HG03575 (cell line): Measurements from ENCODE around the gene SEZ6L.

Experiments used
- ATAC-seq: cut with Tn5 transposase; IDR thresholded peaks from one replicate; pipeline ENCODE4 v1.9.1; 2021; ENCODE audit not compliant: unreplicated experiment, insufficient number of reproducible peaks, low FRiP score; ENCODE audit errors: extremely low read depth

The SEZ6L gene

GRCh38 chr22:26169315-26170111, at the start of gene SEZ6L:
Gene SEZ6L, plus strand, starts transcription at chr22:26169462. Its CDS starts 208 bp downstream, at chr22:26169670.
- ATAC-seq, result no peak

DNA sequence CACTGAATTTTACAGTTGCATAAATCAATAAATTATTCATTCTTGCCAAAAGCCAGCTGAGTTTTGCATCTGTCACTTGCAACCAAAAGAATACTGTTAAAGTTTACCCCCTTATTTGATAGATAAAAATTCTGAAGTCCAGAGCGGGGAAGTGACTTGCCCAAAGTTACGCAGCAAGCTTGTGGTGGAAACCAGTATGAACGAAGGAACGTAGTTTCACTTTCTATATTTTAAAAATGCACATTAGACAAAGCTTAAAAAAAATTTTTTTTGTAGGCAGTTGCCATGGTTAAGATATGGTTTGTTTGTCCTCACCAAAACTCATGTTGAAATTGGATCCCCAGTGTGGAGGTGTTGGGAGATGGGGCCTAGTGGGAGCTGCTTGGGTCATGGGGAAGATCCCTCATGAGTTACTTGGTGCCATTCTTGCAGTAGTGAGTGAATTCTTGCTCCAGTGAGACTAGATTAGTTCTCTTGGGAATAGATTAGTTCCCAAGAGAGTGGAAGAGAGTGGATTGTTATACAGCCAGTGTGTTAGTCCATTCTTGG, 46.3 kb upstream of the SEZ6L start:
- no peak for ATAC-seq

DNA sequence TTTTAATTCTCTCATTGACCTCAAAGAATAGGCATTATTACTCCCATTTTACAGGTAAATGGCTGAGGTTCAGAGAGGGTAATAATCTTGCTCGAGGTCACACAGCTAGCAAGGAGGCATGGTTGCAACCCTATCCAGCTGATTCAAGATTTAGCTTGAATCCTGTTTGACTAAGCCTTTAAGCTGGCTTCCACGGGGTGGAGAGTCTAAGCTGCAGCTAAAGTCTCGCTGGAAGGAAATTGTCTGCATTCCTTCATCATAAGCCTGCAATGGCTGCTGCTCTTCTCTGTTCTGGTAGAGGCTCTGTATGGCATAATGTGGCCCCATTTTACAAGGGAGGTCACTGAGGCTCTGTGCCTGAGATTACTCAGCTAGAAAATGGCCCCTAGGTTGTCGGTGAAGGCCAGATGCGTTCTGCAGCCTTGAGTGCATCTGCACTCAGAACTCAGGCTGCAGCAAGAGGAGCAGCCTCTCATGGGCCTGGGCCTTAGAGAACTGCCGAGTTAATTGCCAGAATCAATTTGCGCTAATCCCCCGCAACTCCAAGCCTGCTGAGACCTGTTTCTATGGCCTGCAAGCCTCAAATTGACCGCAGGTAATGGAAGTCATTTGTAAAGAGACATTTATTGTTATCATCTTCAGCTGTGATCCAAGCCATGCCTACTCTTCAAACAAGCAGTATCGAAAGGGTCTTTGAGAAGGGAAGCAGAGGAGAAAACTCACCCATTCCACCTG, 44.1 kb upstream of the SEZ6L start:
- no peak for ATAC-seq

DNA sequence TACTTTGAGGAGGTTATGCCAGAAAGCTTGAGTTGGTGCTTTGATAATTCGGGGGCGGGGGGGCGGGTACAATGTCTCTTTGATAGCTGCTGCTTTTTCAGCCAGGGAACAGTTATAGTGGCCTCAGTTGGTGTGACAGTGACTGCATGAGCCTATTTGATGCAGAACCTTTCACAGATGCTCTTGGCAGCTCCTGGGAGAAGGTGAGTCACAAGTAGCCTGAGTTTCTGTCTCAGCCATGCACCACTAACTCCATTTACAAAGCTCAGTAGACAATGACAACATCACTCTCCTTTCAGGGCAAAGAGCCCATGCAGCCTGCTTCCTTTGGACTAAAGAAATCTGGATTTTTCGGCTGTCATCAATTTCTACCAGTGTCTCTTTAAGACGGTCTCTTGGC, 42.1 kb upstream of the SEZ6L start:
- no peak for ATAC-seq

GRCh38 chr22:26127556-26127955, 41.7 kb upstream of the SEZ6L start:
- no peak for ATAC-seq

DNA sequence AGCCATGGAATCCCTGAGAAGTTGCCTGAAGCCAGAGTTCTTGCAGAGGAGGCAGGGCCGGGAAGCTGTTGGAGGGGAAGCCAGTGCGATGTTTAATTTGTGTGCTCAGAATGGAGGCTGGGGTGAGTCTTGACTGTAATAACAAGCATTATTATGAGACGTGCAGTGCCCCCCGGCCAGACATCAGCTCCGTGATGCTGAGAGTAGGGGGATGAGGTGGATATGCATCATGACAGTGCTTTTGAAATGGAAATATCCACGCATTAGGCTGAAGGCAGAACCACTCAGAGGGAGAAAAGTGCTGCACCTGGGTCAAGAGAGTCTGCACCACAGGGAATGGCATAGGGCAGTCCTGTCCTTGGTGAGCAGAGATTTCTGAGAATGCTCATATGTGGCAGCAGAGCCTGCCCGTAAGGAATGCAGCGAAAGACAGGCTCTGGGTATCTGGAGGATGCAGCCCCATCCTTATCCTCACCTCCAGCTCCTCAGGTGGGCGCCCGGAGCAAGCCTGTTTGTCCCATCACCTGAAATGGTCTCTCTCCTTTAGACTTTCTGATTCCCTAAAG, 37.6 kb upstream of the SEZ6L start:
- ATAC-seq, result no peak

- ATAC-seq, result no peak
Observed at GRCh38 chr22:26134654-26135330, 34.5 kb upstream of the SEZ6L start.

GRCh38 chr22:26135806-26136205, 33.5 kb upstream of the SEZ6L start:
- ATAC-seq, result no peak

DNA sequence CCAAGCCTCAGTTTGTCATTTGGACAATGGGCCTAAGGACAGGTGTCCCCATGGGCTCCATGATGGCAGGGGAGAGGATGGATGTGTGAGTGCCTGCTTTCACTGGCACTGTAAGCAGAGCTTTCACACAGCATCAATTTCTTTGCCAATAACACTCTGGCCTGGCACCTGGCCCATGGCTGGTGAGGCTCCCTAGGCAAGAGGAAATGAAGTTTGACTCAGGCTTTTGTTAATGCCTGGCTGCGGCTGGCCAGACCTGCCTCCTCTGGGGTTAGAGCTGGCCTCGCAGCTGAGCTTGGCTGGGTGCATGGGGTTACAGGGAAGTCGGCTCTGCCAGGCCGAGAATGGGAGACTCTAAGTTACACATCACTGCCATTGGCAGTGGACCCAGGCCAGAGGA, 30.0 kb upstream of the SEZ6L start:
- no peak for ATAC-seq

- ATAC-seq, result no peak
Observed at GRCh38 chr22:26141831-26142230, 27.4 kb upstream of the SEZ6L start.

DNA sequence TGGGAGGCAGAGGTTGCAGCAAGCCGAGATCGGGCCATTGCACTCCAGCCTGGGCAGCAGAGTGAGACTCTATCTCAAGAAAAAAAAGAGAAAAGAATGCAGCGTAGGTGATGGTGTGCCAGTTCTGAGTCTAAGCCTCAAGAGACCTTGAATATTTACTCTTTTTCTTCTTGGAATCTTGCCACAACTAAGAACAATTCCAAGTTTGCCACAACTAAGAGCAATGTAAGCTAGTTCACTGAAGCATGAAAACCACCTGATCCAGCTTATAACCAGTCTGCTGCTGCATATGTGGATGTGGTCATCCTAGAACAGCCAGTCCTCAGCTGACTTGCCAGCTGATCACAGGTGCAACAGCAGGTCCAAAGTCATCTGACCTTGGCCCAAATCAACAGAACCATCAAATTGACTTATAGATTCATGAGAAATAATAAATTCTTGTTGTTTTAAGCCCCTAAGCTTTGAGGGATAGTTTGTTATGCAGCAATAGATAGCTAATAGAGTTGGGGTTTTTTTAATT, 25.4 kb upstream of the SEZ6L start:
- no peak for ATAC-seq

GRCh38 chr22:26159886-26160285, 9.4 kb upstream of the SEZ6L start:
- ATAC-seq, result no peak

DNA sequence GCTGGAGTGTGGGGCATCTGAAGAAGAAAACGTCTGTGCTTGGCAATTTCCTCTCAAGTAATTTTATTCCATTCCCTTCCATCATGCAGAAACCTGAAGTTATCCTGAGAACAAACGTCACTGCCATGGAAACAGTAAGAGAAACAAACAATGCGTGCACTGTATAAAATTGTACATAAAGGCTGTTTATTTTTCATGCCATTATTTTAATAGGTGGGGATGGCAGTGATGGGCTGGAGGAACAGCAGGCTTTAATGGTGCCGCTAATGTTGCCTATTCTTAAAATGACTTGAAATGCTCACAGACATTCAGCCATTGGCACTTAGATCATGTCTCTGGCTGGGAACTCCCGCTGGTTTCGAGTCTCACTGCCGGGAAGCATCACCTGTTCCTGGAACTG, 7.5 kb upstream of the SEZ6L start:
- no peak for ATAC-seq

DNA sequence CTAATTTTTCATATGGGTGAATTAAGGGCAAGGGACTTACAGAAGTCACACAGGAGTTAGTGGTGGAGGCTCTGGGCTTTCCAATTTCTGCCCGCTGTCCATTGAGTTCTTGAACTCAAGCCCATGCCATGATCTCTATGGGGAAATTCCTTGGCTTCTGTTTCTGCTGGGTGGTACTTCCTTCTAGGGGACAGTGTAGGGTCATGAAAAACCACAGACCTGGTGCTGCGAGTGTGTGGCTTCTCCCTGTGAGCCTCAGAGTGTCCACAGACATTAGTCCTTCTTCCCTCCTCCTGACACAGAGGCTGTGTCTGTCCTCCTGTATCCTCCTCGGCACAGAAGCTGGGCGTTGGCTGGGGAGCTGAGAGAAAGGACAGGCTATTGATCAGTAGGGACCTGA, 6.3 kb upstream of the SEZ6L start:
- no peak for ATAC-seq

GRCh38 chr22:26164174-26164573, 5.1 kb upstream of the SEZ6L start:
- ATAC-seq, result no peak

- ATAC-seq, result no peak
Observed at GRCh38 chr22:26168330-26168851, 871 bp upstream of the SEZ6L start.

DNA sequence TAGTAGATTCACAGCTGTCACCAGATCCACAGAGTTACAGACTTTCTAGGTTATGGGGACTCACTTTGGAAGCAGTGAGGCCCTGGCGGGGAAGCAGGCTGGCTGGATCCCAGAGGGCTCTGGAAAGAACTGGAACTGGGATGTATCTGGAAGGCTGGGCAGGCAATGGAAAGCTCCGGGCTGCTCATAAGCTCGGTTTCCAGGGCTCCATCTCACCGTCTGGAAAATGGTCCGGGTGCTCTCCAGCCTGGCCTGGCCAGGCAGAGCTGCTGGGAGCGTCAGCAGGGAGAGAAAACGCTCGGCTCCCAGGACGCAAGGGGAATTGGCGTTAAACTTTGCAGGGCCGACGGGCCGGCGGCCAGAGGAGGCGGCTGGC, 335 bp upstream of the SEZ6L start:
- no peak for ATAC-seq

- ATAC-seq, result no peak
Observed at GRCh38 chr22:26170112-26170492, 840 bp downstream of the SEZ6L start.
